ENCODE results near the gene GALNT14. TPM values are rescaled to one million over a fixed set of nuclear protein-coding genes. Genes with fewer than 3 reads are reported as not detected.

GALNT14 gene
- total RNA-seq, 1 experiment from 2014 or later: 2.7 TPM

- H3K27ac Mint-ChIP-seq: no peak overlapping the region
- H3K18ac ChIP-seq (ENCODE audit: insufficient read length, low read depth, low read length): no peak overlapping the region
These were observed 238.7 kb downstream of the GALNT14 start for GRCh38 chr2:30899516-30900054.

More at GRCh38 chr2:30899516-30900054, 238.7 kb downstream of the GALNT14 start:
- 0 out of 2 replicates have a peak, but pooled peaks cover 3% of the 10 kb centered on the region for H3K4me1 ChIP-seq (ENCODE audit: insufficient read depth, low read length)
- no peaks in the 10 kb centered on the region for H3K79me2 ChIP-seq (ENCODE audit: insufficient read depth, low read length)
- no peak overlapping the region for H2BK120ac ChIP-seq (ENCODE audit: low read depth, low read length, poor library complexity, severe bottlenecking)
- no peak overlapping the region for H2BK15ac ChIP-seq (ENCODE audit: low read depth, low read length)
- no peak overlapping the region for H2BK12ac ChIP-seq (ENCODE audit: insufficient read length, low read depth, low read length)
- no peak overlapping the region for H3K27ac ChIP-seq (ENCODE audit: insufficient read length, low read depth, low read length)
- H3K9ac ChIP-seq (ENCODE audit: extremely low read depth, insufficient read length, low read length): no peak overlapping the region
- H3K9me3 ChIP-seq (ENCODE audit: control insufficient read depth, low read depth, low read length): no peaks in the 10 kb centered on the region
- no peak overlapping the region for H3K4me2 ChIP-seq (ENCODE audit: insufficient read depth, insufficient read length, low read length)
- H2AK5ac ChIP-seq (ENCODE audit: insufficient read length, low read length): no peak overlapping the region
- no peak overlapping the region for H4K8ac ChIP-seq (replicated peaks; ENCODE audit: insufficient read length, low read depth, low read length)
- no peak overlapping the region for H3K4me3 Mint-ChIP-seq
- H4K91ac ChIP-seq (ENCODE audit: insufficient read length, low read depth, low read length): no peak overlapping the region
- no peak overlapping the region for H4K5ac ChIP-seq (ENCODE audit: insufficient read length, low read depth, low read length)
- H3K56ac ChIP-seq (ENCODE audit: insufficient read length, low read depth, low read length): no peak overlapping the region
- peaks cover 3 to 9% of the 10 kb centered on the region in 2 experiments; a peak in 4 of 5 replicates for H3K9me3 Mint-ChIP-seq
- peaks cover 14 to 22% of the 10 kb centered on the region in 2 experiments for H3K4me1 Mint-ChIP-seq
- H4K20me1 ChIP-seq (ENCODE audit: control insufficient read depth, insufficient read depth, insufficient read length): no peaks in the 10 kb centered on the region
- no peak overlapping the region for H2BK20ac ChIP-seq (ENCODE audit: low read depth, low read length, poor library complexity, severe bottlenecking)
- H3K27me3 Mint-ChIP-seq (ENCODE audit: low read depth): peaks cover 8% of the 10 kb centered on the region
- no peak overlapping the region for H2BK5ac ChIP-seq (ENCODE audit: insufficient read length, low read length)
- no CpG with 5 or more reads among the region's 14 CpGs for WGBS (ENCODE audit: extremely low coverage, insufficient read length, low lambda C conversion rate)
- H3T11ph ChIP-seq (ENCODE audit: low read length): no peak overlapping the region
- H3K27me3 ChIP-seq (ENCODE audit: insufficient read depth, low read length): no peaks in the 10 kb centered on the region
- H3K14ac ChIP-seq (ENCODE audit: insufficient read depth, low read length): no peak overlapping the region
- no peak overlapping the region for H3K4ac ChIP-seq (ENCODE audit: low read depth, low read length)
- no peaks in the 10 kb centered on the region for H3K23me2 ChIP-seq (ENCODE audit: insufficient read length, low read depth, low read length, poor library complexity, severe bottlenecking)
- DNase-seq: no peak
- H3K79me1 ChIP-seq (ENCODE audit: insufficient read depth, low read depth, low read length, poor library complexity, severe bottlenecking): no peaks in the 10 kb centered on the region
- TF ChIP-seq, protein P1, sequence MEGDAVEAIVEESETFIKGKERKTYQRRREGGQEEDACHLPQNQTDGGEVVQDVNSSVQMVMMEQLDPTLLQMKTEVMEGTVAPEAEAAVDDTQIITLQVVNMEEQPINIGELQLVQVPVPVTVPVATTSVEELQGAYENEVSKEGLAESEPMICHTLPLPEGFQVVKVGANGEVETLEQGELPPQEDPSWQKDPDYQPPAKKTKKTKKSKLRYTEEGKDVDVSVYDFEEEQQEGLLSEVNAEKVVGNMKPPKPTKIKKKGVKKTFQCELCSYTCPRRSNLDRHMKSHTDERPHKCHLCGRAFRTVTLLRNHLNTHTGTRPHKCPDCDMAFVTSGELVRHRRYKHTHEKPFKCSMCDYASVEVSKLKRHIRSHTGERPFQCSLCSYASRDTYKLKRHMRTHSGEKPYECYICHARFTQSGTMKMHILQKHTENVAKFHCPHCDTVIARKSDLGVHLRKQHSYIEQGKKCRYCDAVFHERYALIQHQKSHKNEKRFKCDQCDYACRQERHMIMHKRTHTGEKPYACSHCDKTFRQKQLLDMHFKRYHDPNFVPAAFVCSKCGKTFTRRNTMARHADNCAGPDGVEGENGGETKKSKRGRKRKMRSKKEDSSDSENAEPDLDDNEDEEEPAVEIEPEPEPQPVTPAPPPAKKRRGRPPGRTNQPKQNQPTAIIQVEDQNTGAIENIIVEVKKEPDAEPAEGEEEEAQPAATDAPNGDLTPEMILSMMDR (conservative IDR thresholded peaks at IDR 0.05): no peak
- no peak overlapping the region for H2AFZ ChIP-seq (ENCODE audit: low read length)
- no peak overlapping the region for H3K23ac ChIP-seq (ENCODE audit: insufficient read length, low read depth, low read length)
- H3K36me3 Mint-ChIP-seq (ENCODE audit: insufficient read depth in 1 of 3, low read depth in 3 of 3): peaks cover 0 to 11% (median 6%) of the 10 kb centered on the region in 3 experiments; a peak in 5 of 7 replicates

Data from H9 (cell line).